NCI-H1436 treated with DMSO at 0.1 percent for 48 hours (cell line): ENCODE measurements around the gene ZNF777.
"Not testable (repeated sequence)": the region's sequence is repeated elsewhere in the genome, so short reads cannot be mapped to it uniquely, and the experiment has no call there.

Source experiments
- DNase-seq: peaks from one replicate; lab custom pipeline; 2025; lab: John Stamatoyannopoulos, UW

ZNF777 gene

DNA sequence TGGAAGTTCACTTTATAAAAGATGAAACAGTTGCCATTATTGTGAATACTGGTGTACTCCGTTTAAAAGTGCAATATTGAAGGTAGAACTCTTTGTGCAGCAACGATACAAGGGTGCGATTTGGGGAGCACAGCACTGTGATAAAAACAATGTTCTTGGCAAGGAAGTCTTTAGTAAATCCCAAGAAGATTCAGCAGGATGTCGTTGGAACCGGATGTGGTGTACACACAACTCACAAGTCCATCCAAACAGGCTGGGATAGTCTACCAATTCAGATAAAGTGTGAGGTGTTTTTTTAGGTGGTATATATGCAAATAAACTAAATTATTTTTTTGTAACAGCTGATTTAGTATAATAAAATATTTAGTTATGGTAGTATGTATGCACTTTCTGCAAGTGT is 46.7 kb downstream of the ZNF777 start:
- DNase-seq = no peak

DNA sequence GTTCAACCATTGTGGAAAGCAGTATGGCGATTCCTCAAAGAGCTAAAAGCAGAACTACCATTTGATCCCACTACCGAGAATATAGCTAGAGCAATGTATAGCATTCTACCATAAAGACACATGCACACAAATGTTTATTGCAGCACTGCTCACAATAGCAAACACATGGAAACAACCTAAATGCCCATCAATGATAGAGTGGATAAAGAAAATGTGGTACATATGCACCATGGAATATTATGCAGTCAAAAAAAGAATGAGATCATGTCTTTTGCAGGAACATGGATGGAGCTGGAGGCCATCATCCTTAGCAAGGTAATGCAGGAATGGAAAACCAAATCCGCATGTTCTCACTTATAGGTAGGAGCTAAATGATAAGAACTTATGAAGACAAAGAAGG is 47.8 kb downstream of the ZNF777 start:
- not testable (repeated sequence) for DNase-seq

DNA sequence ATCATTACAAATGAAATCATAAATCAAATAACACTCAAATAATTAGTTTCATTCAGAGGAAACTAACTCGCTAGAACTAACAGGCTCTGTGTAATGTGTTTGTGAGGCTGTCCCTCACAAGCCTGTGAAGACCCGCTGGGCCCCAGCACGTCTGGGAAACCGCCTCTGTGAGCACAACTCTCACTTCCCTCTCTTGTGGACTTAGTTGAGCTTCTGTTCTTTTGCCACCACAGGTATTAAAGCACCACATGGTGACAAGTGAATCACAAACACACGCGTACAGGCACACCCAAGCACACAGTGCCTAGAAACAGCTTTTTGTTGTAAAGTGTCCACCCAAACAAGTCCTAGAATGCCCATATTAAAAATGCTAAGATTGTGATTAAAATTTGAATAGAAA is 51.0 kb downstream of the ZNF777 start:
- DNase-seq = no peak

DNA sequence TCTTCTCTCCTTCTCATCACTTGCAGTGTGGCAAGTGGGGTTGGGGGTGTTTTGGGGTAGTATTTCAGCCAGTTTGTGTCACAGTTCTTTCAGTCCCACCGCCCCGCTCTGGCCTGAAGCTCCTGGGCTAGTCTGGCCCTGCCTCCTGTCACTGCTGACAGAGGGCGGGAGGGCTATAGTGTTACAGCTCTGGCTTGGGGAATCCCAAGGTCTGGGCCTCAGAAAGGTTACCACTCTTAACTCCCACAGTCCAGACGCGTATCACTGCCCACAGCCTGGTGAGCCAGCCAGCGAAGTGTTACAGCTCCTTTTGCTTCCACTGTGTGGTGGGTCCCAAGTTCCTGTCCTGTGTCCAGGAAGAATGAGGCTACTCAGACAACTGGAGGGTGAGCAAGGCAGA is 56.0 kb downstream of the ZNF777 start:
- DNase-seq = no peak

DNA sequence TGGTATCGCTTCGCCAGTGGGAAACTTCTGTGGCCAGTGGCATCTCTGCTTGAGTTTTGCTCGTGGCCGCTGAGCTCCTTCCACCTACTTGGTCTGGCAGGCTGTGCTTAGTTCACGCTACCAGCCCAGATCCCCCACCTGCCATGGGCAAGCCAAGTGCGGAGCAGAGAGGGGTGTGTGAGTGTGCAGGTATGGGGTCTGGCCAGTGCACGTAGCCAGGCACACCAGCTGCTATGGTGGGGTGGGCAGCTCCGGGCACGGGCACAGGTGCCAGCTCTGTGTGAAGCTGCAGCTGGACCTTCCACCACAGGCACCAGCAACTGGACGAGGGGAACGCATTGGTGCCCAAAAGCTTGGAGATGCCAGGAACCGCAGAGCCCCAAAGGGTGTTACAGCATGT is 56.5 kb downstream of the ZNF777 start:
- DNase-seq = no peak

DNA sequence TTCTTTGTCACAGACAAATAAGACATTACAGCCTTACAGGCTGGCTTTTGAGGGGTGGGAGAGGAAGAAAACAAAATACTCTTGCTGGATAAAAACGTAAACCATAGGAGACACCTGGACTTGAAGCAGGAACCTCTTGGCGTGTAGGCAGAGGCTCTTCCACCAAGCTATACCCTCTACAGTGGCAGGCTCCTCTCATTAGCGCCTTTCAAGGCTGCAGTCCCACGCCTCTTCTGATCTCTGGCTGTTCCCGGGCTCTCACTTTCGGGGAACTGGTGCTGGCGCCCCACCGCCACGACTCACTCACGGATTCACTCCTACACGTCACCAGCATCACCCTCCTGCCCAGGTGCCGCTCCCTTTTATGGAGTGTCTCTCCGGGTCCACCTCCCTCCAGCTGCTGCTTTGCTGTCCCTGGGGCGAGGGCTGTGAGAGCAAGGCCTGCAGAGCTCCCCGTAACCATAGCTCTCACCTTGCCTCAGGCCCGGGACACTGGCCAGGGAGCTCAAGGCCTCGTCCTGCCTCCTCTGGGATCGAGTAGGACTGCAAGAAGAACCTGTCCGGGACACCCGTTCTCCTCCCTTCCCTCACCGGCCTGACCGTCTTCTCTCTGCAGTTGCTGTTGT is 62.6 kb downstream of the ZNF777 start:
- no peak for DNase-seq

DNA sequence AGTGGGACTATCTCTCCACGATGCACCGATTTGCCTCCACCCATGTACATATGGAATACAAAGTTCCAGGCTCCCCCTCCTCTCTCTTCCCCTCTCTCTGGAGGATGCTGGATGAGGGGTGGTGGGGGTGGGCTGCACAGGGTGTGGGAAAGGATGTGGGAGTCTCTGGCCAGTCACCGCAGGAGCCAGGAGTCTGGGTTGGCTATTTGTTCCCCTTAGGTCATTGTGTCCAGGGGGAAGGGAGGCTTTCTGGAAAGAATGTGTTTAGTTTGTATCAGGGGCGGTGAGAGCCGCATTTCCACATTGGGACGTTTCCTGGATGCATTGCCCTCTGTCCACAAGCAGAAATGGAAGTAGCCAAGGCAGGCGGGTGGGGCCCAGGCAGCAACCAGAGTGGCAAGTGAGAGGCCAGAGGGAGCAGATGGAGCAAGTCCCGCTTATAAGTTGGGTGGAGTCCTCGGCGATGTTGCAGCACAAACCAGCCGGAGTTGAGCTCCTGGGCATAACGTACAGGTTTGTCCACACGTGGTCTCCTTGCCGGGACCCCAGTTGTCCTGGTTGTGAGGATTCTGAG is 63.3 kb downstream of the ZNF777 start:
- DNase-seq = no peak

DNA sequence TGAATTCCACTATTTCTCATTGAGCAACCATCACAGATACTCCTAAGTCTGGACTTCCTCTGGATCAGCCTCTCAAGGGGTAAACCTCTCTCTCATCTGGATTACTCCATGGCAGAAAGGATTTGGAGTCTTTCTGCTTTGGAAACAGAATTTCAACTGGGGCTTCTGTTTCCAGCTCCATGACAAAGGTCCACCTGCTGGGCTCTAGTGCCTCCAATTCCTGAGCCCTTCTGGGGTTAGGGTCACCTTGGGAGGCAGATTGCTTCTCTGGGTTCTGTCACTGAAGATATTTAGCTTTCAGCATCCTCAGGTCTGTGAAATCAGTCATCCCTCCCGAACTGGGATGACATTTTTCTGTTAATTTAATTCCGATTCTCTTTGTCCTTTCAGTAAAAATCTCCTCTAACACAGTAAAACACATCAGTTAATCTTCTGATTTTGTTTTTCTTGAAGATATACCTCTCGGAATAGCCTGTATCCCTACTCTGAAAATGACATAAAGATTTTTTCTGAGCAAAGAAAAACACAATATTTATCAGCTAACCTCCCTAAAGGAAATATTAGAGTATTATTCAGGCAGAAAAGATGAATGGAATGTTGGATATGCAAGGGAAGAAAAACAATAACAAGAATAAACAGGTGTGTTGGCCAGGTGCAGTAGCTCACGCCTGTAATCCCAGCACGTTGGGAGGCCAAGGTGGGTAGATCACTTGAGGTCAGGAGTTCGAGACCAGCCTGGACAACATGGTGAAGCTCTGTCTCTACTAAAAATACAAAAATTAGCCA is 72.1 kb downstream of the ZNF777 start:
- not testable (repeated sequence) for DNase-seq

DNA sequence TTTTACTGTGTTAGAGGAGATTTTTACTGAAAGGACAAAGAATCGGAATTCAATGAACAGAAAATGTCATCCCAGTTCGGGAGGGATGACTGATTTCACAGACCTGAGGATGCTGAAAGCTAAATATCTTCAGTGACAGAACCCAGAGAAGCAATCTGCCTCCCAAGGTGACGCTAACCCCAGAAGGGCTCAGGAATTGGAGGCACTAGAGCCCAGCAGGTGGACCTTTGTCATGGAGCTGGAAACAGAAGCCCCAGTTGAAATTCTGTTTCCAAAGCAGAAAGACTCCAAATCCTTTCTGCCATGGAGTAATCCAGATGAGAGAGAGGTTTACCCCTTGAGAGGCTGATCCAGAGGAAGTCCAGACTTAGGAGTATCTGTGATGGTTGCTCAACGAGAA is 74.3 kb downstream of the ZNF777 start:
- DNase-seq = not testable (repeated sequence)

DNA sequence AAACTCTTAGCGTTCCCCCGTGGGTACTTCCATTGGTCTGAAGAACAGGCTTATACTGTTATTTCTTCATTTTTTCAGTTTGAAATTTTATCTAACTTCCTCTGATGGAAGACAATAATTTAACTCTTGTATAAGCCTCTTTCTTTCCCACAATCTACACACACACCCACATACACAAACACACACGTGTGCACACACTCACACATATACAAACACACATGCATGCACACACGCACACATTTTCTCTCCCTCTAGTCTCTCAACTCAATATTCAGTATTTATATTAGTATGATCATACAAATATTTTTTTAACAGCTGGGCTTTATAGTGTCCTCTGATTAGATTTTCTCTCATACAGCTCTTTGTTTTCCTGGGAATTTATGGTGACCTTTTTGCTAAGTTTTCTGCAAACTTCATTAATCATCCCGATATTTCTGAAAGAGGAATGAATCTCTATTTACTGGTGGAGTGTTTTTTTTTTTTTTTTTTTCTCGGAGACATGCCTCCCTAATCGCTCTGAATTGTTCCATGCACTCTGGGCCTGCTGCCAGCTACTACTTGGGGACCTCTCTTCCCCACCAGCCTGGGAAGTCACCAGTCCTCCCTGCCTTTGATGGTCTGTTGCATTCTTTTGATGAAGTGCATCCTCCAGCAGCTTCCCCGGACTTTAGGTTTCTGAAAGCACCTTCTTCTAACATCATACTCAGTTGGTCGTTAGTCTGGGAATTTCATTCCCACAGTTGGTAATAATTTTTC is 75.5 kb downstream of the ZNF777 start:
- no peak for DNase-seq
